GM18508 (cell line): Measurements from ENCODE around the gene ZNF813.
A peak's percentile ranks its signal among the peaks of the same experiment; 100 is the strongest.

Experiments
- ATAC-seq: cut with Tn5 transposase; IDR thresholded peaks from one replicate; pipeline ENCODE4 v1.9.1; 2021; ENCODE audit warnings: moderate number of reproducible peaks; ENCODE audit not compliant: insufficient read depth, unreplicated experiment

Gene ZNF813

DNA sequence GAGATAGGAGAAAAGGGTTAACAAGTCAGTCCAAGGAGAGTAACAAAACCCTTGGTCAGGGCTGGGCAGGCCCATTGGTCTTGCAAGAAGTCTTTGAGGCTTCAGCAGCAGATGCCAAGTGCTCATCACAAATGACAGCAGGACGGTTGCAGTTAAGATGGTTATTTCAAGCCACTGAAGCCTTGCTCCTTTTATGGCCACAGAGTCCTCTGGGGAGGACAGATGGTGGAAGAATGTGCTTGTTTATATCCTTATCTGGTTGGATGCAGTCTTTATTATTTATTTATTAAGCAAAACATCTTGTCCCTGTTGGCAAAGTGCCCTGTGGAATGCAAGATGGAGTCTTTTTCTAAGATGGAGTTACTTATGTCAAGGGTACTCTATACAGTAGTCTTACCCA lies 51.2 kb downstream of the ZNF813 start:
- no peak for ATAC-seq

- no peak for ATAC-seq
These were observed 51.9 kb downstream of the ZNF813 start for GRCh38 chr19:53519446-53519845.

DNA sequence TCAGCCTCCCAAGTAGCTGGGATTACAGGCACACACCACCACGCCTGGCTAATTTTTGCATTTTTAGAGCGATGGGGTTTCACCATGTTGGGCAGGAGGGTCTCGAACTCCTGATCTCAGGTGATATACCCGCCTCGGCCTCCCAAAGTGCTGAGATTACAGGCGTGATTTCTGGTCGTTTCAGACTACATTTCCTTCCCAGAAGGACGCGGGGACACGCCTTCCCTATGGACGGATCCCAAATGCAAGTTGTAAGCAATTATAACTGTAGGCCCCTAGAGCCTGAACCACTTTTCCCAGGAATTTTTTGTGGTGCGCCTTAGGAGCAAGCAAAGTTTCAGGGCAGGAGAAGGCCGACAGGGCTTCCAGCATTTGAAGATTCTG lies 52.6 kb downstream of the ZNF813 start:
- no peak for ATAC-seq

DNA sequence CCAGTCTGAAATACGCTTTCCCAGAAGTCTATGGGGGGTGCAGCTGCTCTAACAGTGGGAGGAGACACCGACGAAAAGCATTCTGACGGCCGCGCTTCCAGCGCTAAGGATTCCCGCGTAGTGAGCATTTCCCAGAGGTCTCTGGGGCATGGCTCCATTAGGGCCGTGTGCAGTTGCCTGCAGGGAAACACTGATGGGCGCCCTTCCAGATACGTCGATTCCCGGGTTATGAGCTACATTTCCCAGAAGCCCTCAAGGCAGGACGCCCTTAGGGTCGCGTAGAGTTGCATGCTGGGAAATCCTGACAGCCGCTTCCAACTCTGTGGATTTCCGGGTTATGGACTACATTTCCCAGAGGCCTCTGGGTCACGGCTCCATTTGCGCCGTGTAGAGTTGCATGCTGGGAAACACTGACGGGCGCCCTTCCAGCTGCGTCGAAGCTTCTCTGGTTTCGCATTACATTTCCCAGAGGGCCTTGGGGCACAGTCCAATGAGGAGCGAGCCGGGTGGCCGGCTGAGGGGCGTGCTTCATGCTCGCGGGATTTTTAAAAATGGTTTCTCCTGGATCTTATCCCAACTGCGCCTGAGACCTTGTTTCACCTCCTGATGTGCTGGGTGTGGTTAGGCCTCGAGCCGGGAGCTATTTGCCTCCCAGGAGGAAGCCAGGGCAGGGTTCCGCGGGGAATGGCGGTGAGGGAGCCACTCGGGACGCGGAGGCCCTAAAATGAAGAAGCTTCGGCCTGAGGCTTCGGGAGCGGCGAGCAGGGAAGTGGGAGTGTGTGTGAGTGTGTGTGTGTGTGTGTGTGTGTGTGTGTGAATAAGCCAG lies 53.2 kb downstream of the ZNF813 start:
- peak; percentile 84 for ATAC-seq

GRCh38 chr19:53521373-53522202 lies 54.1 kb downstream of the ZNF813 start:
- no peak for ATAC-seq

DNA sequence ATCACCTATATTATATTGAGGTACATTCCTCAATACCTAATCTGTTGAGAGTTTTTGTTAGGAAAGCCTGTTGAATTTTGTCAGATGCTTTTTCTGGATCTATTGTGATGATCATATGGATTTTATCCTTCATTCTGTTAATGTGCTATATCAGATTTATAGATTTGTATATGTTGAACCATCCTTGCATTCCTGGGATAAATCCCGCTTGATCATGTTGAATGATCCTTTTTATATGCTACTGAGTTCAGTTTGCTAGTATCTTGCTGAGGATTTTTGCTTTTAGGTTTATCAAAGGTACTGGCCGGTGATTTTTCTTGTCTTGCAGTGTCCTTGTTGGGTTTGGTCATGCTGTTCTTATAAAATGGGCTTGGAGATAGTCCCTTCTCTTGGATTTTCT lies 58.4 kb downstream of the ZNF813 start:
- no peak for ATAC-seq

GRCh38 chr19:53530622-53531021 lies 63.1 kb downstream of the ZNF813 start:
- no peak for ATAC-seq

DNA sequence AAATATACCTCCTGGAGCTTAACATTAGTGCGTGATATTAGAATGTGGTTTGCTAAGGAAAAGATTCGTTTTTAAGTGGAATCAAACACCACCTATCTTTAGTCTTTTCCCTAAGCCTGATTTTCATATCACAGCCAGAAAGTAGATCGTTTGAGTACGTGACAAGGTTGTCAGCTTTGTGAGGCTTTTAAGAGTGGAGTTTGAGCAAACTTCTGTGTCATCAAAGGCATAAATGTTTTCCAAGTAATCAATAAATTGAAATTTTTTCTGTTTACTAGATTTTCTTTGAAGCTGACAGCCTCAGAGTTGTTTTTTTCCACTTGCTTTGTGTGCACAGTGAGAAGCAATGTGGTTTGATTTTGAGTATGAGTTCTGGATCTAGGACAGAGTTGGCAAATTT lies 63.9 kb downstream of the ZNF813 start:
- no peak for ATAC-seq

GRCh38 chr19:53532362-53532761 lies 64.8 kb downstream of the ZNF813 start:
- ATAC-seq, result no peak

DNA sequence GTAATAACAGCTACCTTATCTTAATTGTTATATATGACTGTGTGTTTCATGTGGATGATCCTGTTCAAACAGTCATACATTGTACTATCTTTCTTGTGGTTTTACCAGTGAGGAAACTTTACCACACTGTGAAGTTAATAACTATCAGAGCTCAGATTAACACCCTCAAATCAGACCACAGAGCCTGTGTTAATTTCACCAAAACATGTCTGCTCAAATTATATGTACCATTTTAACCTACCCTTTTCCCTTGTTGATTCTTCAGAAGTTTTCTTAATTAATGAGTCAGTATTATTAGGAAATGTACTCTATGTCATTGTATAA lies 68.7 kb downstream of the ZNF813 start:
- ATAC-seq, result no peak

DNA sequence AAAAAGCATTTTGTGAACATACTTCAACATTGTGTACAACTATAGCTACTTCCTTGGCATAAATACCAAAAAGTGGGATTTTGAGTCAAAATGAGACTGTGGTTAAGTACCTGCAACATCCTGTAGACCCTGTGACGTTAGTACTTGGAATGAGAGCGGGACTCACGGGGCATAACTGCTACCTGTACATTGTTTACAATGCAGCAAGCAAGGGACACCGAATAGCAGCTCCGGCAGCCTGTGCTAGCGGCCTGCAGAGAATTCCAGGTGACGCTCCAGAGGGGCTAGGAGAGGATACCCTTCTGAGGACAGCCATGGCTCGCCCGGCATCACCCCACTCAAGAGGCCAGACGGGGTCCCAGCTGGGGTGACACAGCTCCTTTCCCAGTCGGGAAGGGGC lies 69.6 kb downstream of the ZNF813 start:
- ATAC-seq, result peak; percentile 12

GRCh38 chr19:53537521-53538377 lies 70.2 kb downstream of the ZNF813 start, which contains the start of gene ZNF331:
TSS of gene ZNF331 (plus strand) at chr19:53538145. CDS start at chr19:53569377, 31,232 bp downstream.
- ATAC-seq, result peak; percentile 61

DNA sequence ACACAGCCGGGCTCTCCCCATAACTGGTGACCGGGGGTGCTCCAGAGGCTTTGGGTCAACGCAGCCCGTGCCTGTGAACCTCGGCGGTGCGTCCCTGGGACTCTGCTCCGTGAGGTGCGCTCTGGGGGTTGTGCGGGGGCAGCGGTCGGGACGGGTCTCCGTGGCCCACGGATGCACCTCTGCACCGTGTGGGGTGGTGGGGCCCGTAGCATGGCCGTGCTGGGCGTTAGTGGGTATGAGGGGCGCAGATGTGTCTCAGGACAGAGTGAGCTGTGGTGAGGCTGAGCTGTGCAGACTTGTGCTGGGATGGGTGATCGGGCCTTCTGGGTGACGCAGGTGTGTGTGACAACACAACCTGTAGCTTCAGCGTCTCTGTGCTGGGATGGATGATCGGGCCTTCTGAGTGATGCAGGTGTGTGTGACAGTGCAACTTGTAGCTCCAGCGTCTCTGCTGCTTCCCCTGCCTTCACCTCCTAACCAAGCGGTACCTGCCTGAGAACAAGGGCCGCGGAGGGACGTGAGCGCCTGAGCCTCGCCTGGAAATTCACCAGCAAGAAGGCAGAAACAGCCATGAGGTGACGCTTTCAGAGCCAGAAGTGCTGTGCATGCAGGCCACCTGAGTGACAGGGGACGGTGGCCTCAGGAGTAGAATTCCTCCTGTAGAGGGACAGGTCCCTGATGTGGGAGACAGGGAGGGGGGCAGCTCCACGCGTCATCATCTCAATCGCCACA lies 71.0 kb downstream of the ZNF813 start:
- ATAC-seq, result no peak

GRCh38 chr19:53540091-53540490 lies 72.6 kb downstream of the ZNF813 start:
- no peak for ATAC-seq

- ATAC-seq, result no peak
These were observed 74.4 kb downstream of the ZNF813 start for GRCh38 chr19:53541971-53542370.

GRCh38 chr19:53545271-53546065 lies 77.9 kb downstream of the ZNF813 start:
- ATAC-seq, result no peak
